GM18873 (cell line): ENCODE results near the gene TMEM106C.

Experiments used
- ATAC-seq: cut with Tn5 transposase; IDR thresholded peaks from one replicate; pipeline ENCODE4 v1.9.1; 2021; ENCODE audit warnings: mild to moderate bottlenecking, moderate library complexity, moderate number of reproducible peaks; ENCODE audit not compliant: unreplicated experiment, low FRiP score

The TMEM106C gene

DNA sequence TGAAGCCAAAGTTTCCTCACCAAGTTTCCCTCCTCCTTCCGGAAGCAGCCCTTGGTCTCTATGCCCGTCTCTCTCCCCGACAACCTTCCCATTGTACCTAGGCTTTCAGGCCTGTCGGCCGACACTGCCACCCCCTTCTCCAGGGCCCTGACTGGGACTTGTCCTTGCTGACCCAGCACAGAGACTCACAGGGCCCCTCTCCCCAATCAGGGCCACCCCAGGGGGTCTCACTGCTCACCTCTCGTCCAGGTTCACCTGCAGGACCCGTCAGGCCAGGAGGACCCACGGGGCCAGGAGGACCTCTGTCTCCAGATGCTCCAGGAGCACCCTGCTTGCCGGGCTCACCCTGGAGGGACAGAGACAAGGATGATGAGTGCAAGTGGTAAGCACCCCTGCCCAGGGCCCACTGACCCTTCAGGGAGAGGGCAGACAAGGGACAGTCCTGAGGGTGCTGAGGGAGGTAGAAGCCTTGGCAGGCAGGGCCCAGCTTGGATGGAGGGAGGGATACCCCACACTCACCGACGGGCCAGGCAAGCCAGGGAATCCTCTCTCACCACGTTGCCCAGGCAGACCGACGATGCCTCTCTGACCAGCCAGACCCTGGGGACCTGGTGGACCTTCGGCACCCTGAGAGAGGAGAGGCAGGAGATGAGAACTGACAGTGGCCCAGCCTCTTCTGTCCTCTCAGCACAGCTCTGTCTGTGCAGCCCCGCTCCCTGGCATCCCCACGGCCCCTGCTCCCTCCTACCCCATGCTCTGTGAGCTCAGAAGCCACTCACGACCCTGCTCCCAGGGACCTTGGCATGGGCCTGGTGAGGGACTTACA lies 14.6 kb downstream of the TMEM106C start:
- ATAC-seq, result no peak

DNA sequence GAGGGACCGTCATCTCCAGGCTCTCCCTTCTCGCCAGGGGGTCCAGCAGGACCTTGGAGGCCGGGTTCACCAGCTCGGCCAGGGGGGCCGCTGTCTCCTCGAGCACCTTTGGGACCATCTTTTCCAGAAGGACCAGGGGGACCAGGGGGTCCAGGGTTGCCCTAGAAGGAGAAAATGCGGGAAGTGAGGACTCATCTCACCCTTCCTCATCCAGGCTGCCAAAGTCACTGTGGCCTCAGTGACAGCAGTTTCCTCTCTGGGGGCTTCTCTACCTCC lies 15.1 kb downstream of the TMEM106C start:
- no peak for ATAC-seq

DNA sequence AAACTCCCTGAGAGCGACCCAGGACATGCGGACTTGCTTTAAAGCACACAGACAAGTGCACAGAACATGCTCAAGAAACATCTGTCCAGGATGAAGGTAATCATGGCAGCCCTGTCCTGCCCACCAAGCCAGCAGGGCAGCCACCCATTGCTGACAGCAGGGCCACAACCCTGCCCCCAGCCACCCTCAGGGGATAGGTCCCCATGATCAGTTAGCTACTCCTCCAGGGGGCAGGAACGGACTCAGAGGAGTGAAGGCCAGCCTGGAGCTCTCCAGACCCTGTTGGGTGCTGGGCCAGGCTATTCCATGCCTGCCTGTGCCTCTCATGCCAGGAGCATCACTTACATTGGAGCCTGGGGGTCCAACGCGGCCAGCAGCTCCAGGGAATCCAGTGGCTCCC lies 15.8 kb downstream of the TMEM106C start:
- ATAC-seq, result no peak

DNA sequence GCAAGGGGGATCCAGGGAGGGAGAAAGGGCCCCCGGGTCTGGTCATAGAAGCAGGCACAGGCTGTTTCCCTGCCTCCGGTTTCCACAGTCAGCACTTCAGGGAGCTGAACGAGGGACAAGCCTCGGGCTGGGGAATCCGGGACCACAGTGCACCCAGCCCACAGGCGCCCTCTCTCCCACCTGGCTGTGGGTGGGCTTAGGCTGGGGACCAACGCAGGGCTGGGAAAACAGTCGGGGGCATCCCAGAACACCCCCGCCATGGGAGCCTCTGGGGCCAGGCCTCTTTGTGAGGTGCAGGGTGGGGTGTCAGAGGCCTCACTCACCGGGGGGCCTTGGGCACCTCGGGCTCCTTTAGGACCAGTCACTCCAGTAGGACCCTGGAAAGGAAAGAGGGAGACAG lies 16.3 kb downstream of the TMEM106C start:
- ATAC-seq, result no peak

DNA sequence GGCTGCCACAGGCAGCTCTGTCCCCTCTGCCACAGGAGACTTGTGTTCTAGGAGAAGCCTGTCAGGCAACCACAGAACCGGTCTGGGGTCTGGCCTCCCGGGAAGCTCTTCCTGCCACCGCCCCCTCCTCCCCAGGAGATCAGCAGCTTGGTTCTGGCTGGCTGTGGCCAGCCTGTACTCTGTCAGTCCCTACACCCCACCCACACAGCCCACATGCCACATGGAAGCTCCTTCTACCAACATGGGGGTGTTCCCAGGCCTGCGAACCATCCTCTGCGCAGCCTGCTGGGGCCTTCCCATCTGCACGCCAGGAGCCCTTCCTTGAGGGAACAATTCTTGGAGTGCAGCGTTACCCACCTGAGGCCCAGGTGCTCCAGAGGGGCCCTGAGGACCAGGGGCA lies 16.8 kb downstream of the TMEM106C start:
- no peak for ATAC-seq

DNA sequence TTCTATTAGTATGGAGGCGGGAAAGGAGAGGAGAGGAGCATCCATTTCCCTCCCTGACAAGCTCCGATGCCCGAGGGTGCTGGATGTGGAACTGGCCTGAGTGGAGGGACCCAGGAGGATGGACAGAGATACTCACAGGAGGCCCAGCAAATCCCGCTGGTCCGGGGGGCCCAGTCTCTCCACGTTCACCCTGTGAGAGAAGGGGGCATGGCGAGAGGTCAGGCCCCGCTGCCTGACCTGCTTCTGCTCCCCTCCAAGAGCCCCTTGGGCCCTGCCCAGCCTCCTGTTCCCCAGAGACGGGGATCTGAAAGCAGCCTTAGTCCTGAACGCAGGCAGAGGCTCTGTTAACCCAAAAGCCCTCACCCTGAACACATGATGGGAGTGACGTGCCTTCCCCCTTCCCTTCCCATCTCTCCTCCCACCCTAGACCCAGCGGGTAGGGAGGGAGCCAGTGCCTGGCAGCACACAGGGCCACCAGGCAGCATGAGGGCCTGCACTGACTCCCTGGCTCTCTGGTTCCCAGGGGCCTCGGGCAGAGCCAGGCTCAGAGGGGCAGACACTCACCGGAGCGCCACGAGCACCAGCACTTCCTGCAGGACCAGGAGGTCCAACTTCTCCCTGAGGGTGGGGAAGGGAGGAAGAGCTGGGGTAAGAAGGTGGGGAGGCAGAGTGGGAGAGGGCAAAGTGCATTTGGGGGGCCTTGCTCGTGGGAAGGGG lies 17.5 kb downstream of the TMEM106C start:
- no peak for ATAC-seq

DNA sequence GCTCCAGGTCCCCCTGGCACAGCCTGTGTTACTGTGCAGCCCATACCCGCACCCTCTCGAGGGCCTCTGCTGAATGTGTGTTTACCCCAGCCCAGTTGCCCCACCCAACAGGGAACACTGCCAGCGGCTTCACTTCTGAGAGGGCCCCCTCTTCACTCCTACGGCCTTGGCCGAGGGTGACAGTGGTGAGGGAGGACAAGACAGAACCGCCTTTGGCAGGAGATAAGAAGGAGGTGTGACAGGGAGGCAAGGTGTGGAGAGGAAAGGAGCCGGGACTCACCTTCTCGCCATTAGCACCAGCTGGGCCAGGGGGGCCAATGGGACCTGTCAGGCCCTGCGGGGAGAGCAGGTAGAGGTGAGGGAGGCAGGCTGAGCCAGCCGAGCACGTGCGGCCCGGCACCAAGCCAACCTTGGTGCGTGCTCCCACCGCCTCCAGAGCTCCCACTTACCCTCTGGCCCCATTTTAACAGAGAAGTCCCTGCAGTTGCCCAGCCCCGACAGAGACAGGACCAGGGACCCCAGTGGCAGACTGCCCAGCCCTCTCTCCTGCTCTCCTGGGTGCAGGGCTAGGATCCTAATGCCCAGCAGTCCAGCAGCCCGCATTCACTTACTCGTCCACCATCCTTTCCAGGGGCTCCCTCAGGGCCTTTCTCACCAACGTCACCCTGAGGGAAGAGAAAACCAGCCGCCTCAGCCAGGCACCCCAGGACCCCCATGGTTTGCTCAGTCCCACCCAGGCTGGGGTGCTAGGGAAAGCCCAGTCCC lies 18.3 kb downstream of the TMEM106C start:
- ATAC-seq, result no peak

DNA sequence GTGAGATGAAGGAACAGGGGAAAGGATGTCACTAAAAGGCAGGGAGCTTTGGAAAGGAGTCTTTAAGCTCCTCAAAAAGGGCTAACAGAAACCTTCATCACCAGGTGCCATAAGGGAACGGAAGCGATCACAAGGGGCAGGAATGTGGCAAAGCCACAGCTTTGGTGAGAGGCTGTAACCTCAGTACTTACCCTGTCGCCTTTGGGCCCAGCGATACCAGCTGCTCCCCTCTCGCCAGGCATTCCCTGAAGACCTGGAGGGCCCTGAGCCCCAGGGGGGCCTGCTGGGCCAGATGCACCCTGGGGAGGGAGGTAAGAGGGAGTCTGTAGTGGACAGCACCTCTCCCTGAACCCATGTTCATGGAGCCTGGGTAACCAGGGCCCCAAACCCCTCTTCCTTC lies 18.9 kb downstream of the TMEM106C start:
- no peak for ATAC-seq

DNA sequence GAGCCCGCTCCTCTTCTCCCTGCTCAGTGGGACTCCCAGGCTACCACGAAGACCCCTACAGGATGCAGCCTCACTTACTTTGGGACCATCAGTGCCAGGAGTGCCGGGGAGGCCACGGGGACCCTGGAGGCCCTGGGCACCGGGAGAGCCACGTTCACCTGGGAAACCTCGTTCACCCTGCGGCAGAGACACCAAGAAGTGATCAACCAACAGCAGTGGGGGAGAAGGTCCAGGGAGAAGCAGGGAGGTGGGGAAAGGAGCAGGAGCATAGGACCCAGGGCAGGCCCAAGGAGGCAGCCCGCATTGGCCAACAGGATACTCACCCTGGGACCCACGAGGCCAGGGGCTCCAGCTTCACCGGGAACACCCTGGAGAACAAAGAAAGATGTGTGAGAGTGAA lies 19.4 kb downstream of the TMEM106C start:
- ATAC-seq, result no peak

DNA sequence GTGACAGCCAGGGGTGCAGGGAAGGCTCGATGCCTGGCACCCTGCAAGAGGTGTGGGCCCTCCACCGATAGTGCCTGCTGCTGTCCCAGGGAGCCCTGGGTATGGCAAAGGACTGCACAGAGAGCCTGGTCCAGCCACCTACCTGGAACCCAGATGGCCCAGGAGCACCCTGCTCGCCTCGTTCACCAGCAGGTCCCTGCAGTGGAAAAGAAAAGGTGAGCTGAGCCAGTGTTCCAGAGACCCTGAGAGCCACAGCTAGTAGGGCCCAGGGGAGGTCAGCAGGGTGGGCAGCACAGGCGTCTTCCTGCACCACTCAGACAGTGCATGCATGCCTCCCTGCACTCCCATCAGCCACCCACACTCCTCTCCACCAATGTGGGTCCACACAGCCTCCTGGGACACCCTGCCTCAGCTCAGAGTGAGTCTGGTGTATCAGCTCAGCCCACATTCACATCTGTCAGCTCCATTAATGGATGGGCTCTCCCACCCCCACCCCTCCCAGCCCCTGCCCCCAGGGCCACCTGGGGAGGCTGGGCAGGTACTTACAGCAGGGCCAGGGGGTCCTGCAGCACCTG lies 20.2 kb downstream of the TMEM106C start:
- ATAC-seq, result no peak

DNA sequence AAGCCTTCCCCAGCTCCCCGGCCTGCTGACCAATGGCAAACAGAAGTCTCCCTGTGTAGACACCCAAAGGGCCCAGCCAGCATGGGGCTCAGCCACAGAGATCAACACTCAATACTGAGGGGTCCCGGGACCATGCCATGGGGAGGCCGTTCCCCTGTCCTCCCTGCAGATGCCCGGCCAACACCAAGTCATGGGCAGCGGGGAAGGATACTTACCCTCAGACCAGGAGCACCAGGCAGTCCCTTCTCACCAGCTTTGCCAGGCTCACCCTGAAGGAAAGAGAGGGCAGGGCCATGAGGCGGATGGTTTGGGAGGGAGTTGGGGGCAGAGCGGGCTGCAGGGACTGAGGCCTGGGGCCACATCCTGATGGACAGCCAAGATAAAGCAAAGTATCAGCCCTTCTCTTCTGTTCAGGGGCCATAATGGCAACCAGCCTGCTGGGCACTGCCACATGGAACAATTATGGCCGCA lies 21.0 kb downstream of the TMEM106C start:
- ATAC-seq, result no peak

DNA sequence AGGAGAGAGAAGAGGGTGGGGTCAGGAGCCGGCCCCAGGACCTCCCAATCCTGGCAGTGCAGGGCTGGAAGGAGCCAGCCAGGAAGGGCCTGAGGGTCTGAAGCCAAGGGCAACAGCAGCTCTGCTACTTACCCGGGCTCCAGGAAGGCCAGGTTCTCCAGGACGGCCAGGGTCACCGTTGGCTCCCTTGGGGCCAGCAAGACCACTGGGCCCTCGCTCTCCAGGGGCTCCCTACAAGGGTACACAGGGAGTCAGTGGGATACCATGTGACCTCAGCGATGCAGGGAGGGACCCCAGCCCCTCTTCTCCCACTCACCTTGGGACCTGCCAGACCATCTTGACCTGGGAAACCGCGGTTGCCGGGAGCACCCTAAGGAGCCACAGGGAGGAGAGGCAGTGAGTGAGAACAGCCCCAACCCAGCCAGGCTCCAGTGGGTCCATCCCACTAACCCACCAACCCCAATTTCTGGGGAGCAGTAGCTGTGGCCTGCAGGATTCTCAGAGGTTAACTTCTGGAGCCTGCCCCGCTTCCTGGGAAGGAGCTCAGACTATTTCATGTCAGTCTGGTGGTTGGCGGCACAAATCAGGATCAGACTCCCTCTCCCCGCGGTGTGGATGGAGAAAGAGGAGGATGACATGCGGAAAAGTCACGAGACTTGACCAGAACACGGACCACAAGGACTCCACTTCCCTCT lies 22.3 kb downstream of the TMEM106C start:
- ATAC-seq, result no peak

DNA sequence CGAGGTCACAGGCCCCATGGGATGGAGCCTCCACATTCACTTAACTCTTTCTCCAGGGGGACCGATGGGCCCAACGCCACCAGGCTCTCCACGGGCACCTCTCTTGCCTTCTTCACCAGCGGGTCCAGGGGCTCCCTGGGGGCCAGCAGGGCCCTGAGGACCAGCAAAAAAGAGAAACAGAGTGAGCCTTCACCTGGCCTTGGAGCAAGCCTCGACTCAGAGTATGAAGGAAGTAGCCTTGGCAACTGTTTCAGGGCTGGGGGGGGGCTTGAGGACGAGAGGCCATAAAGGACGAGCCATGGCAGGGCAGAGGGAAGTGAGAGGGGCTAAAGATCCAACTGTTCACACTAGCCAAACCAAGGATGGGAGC lies 22.9 kb downstream of the TMEM106C start:
- ATAC-seq, result no peak

DNA sequence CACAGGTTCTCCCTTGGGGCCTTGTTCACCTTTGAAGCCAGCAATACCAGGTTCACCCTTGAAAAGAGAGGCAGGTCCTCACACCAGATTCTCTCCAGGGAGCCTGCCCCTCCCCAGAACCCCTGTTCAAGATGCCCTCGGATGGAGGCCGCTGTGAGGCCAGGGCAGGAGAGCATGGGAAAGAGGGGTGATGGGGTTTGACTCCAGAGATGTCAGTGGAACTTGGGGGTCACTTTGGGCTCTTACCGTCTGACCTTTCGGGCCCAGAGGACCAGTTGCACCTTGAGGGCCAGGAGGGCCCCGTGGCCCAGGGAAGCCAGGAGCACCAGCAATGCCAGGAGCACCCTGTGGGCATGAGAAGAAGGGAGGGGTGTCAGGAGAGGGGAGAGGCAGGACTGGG lies 23.4 kb downstream of the TMEM106C start:
- no peak for ATAC-seq

DNA sequence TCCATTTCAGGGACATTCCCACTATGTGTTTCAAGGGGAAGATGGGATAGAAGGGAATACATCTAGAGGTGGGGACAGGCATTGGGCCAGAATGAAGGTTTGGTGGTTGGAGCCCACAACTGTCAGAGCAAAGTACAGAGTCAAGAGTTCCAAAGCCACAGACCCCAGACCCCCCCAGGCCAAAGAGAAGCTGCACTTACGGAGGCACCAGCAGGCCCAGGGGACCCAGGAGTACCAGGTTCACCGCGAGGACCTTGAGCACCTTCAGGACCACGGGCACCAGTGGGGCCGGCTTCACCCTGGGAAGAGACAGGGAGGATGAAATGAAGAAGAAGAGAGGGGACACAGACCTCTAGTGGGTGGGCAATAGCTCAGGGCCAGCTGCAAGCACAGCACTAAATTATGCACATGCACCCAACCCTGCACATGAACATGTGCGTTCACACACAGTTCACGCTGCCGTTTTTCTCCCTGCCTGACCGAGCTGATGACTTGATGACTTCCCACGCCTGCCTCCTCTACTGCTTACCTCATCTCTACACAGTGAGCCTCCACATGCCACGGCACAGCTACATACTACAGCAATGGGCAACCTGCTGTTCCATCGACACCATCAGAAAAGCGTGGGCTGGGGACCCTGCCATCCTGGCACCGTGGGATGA lies 24.1 kb downstream of the TMEM106C start:
- ATAC-seq, result no peak

DNA sequence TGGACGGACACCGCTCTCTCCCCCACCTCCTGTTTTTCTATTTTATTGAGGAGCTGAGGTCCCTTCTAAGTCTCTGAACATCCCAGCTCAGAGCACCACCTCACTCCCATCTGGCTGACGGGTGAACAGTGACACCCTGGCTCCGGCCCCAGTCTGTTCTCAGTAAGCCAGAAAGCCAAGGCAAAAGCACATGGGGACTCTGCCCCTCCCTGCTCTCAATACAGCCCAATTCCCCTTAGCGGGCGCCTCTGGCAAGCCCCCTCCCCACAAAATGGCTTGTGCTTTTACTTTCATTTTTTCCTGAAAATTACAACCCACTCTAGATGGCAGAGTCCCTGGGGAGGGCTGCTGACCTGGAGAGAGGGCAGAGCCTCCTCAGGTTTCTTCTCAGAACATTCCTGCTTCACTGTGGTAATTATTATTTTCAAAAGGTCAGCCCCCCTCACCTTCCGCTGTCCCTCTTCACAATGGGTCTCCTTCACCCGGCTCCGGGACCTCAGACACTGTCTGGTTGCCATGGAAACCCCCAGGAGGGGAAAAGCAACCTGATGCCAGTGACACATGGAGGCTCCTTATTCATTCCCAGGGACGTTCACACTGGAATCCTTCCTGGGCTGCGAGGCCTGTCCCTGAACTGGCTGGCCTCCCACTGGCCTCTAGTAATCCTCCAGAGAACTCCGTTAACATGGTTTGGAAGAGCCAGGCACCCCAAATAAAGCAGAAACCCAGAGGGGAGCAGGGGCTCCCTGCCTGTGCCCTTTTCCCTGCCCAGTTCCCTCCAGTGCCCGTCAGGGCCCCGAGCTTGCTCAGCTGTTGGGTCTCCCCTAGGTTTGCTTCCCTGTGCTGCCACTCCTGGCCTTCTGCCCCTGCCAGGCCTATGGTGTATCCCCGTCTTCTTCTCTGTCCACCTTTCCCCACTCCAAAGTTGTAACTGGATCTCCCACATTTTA lies 25.0 kb downstream of the TMEM106C start:
- ATAC-seq, result no peak

DNA sequence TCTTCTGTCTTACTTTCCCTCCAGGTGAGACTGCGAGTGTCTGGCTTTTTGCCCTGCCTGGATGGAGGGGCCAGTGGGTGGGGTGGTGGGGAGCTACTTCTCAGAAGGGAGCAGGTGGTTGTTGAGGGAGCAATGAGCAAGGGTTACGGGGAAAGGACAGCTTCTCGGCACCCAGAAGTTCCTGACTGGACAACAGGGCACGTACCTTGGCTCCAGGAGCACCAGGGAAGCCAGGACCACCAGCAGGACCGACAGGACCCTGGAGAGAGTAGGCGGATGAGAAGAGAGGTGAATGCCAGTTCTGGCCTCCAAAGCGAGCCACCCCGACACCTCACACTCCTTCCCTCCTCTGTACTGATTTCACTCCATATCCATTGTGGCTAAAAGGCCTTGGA lies 25.6 kb downstream of the TMEM106C start:
- no peak for ATAC-seq

DNA sequence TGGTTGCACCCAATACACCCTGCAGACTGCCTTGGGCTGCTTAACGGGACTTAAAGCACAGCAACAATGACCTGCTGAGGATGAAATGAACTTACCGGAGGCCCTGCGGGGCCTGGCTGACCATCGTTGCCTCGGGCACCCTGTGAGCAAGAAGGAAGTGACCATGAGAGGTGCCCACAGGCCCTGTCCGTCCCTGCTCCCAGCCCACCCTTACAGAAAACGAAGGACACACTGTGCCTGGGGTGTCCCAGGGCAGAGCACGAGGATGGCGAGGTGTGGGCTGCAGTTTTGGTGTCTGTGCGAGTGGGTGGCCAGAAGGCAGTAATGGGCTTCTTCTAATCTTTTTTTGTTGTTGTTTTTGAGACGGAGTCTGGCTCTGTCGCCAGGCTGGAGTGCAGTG lies 26.3 kb downstream of the TMEM106C start:
- no peak for ATAC-seq
